T-helper 9 cell (primary cell): ENCODE measurements around the gene NSD2.
"Not testable (repeated sequence)": the region's sequence is repeated elsewhere in the genome, so short reads cannot be mapped to it uniquely, and the experiment has no call there.

Source experiments
- DNase-seq: peaks from one replicate; pipeline ENCODE4 v3.0.0-alpha.2; 2020

The NSD2 gene

DNA sequence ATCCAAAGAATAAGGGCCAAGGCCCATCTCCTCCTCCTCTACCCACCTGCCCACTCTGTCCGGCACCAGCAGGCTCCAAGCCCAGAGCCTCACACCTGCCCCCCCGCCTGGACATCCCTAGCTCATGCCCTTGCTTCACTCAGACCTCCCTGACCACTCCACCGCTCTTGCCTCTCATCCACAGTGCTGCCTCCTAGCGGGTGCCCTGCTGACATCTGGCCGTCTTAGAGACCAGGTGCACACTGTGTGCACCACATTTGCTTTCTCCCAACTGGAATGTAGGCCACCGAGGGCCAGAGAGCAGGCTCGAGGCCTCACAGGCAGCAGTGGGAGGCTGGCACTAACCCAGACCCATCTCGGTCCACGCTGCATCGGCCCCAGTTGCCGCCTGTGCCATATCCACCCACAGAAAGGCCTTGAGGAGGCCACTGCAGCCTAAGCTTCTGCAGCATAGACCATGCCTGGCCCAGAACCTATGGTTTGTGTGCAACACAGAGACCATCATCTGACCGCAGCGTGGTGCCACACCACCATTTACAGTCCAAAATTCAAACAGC, 28.8 kb upstream of the NSD2 start:
- no peak for DNase-seq

DNA sequence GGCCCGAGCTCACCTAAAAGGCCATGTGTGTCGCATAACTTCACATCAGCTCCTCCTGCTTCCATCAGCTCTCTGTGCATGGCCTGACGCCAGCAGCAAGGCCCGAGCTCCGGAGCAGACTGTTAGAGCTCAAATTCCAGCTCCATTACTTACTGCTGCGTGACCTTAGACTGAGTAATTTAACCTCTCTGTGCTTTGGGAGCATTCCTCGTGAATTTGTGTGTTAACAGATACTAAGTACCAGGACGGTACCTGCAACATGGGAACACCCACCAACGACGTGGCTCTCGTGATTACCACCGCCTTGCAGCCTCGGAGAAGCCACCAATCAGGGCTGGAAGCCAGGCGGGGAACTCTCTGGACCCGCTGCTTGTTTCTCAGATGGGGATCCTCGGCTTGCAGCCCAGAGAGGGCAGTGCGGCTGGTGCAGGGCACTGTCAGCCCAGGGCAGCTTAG, 28.2 kb upstream of the NSD2 start:
- DNase-seq, result no peak

DNA sequence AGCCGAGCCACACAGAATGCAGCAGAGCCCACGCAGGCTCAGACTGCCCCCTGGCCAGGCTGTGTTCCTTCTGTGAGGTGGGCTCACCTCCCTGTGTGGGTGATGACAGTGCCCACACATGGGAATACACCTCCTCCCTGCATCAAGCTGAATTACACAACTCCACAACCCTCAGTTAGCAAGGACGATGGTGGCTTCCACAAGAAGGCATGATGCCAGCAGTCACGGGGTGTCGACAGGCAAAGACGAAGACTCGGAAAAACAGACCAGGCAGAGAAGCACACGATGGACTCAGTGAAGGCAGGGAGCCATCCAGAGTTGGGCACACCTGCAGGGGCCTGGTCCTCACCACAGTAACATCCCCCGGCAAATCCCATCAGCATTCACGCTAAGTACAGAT, 27.3 kb upstream of the NSD2 start:
- no peak for DNase-seq

DNA sequence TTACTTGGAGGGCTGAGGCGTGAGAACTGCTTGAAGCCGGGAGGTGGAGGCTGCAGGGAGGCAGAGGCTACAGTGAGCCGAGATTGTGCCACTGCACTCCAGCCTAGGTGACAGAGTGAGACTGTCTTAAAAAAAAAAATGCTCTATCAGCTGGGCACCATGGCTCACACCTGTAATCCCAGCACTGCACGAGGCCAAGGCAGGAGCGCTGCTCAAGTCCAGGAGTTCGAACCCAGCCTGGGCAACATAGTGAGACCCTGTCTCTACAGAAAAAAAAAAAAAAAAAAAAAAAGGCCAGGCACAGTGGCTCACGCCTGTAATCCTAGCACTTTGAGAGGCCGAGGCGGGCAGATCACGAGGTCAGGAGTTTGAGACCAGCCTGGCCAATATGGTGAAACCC, 26.6 kb upstream of the NSD2 start:
- DNase-seq, result not testable (repeated sequence)

DNA sequence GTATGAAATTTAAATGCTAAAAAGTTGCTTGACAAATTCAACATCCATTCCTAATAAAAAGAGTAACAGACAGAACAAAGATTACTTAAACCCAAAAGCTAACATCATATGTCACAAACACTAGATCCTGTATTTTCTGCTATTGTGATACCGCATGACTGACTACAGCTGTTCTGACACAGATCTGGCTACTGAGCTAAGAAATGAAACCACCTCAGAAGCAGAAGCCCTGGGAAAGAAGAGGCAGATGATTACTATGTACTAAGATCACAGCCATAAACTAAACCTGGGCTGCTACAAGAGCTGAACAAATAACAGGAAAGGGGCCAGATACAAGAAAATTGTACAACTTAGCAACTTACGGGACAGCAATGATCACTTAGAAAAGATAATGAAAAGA, 24.6 kb upstream of the NSD2 start:
- DNase-seq, result no peak

DNA sequence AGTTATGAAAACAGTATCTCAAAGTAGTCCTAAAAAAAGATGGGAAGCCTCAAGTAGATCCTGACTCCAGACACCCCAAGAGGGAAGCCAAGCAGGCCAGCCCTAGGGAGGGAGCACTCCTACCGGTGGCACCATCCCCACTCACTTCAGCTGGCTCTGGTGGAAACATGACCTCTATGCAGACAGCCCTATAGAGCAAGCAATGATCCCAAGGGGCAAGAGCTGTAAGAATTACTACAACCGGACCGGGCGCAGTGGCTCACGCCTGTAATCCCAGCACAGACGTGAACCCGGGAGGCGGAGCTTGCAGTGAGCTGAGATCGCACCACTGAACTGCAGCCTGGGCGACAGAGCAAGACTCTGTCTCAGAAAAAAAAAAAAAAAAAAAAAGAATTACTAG, 20.9 kb upstream of the NSD2 start:
- DNase-seq, result no peak

DNA sequence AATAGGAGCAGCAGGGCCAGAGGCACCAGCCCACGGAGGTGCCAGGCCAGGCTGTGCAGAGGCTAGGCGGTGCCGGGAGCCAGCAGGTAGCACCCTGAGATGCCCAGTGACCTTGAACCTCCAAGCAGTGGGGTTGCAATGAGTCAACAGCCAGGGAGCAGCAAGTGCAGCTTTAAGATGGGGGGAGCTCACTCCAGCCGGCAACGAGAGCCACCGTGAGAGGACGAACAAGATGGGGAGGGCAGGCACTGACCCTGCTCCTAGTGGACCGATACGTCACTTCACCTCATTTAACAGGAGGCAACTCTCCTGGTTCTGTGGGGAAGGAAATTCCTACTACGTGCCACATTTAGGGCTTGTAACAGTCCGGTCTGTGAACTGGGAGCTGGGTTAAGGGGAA, 20.0 kb upstream of the NSD2 start:
- DNase-seq, result no peak

DNA sequence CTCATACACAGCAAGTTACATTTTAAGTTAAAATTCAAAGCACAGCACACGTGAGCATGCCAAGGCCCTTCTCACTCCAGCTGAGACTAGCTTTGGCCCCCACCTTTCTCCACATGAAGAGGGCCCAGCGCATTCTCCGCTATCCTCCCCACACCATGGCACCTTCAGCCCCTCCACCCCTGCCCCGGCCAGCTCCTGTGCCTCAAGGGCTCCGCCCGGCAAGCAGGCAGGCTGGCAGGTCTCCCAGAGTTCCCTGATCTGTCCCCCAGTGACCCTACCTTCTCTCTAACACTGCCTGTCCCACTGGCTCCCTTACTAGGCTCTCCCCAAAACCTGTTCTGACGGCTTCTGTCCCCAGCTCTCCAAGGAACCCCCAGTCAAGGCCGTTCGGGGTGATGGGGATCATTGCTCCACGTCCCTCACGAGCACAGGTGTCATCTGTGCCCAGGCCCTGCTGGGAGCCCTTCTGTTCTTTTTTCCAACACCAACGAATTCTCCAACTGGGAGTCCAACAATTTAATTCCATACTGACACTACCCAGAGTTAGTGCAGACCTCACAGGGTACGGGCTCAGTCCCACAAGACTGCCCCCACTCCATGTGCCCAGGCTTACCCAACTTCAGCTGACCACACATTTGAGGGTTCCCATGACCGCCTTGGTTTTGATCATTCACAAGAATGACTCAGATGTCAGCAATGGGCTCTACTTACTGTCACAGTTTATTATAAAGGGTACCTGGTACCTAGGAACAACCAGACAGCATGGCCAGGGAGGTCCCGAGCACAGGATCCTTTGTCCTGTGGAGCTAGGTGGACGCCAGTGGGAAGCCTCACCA, 19.4 kb upstream of the NSD2 start:
- DNase-seq, result no peak

DNA sequence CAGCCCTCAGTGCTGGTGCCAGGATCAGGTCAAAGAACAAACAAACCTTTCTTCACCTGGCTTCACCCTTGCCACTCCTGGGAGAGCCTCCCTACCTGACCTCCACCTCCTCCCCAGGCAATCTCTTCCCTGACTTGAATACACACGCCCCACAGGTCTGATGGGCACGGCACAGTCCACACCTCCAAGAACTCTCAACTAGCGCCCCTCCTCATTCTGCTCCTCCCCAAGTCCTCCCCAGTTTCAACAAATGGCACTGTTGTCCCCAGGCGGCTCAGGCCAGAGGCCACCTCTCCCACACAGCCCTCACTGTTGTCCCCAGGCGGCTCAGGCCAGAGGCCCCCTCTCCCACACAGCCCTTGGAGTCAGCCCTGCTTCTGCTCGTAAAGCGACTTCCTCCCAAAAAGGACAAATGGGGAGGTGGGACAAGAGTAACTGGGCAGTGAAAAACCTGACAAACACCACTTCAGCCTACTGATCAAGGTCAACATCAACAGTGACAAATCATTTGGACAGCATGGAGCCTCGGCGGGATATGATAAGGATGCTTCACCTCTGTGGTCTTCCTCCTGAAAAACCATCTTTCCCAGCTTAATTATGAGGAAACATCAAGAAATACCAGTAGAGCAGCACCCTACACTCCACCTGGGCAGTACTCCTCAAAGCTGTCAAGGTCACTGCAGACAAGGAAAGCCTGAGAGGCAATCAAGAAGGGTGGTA, 18.1 kb upstream of the NSD2 start:
- no peak for DNase-seq

DNA sequence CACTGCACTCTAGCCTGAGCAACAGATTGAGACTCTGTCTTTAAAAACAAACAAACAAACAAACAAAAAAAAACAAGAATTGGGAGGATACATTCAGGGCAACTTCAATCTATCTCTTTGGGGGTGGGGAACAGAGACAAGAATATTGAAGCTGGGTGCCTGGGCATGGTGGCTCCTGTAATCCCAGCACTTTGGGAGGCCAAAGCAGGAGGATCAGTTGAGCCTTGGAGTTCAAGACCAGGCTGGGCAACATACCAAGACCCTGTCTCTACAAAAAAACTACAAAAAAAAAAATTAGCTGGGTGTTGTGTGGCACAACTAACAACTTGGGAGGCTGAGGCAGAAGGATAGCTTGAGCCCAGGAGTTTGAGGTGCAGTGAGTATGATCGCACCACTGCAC, 16.4 kb upstream of the NSD2 start:
- no peak for DNase-seq

DNA sequence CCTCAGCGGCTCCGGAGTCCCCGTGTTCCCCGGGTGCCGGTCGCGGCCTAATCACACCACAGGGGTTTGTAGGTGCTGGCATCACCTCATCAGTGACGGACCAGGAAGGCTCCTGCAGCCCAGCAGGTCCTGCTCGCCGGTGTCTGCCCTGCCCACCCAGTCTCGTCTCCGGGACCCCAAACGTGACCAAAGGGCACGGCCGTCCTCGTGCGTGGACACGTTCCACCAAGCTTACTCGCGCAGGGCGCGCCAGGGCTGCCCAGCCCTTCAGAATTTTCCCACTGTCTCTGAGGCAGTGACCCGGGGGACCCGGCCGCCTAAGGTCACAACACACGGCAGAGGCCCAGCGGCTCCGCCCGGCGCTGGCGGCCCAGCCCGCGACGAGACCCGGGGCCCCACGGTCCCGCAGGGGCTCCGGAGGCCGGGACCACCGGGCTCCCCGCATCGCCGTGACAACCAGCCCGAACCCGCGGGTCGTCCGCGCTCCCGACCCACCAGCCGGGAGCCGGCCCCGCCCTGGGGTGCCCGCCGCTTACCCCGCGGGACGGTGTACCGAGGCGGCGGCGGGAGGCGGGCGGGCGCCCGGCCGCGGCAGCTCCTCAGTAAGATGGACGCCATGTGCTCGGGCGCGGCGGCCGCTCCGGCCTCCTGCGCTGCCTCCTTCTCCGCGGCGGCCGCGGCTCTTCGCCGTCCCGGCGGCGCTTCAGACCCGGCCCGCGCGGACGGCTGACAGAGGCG, 15.7 kb upstream of the NSD2 start:
- DNase-seq, result peak; percentile 5

DNA sequence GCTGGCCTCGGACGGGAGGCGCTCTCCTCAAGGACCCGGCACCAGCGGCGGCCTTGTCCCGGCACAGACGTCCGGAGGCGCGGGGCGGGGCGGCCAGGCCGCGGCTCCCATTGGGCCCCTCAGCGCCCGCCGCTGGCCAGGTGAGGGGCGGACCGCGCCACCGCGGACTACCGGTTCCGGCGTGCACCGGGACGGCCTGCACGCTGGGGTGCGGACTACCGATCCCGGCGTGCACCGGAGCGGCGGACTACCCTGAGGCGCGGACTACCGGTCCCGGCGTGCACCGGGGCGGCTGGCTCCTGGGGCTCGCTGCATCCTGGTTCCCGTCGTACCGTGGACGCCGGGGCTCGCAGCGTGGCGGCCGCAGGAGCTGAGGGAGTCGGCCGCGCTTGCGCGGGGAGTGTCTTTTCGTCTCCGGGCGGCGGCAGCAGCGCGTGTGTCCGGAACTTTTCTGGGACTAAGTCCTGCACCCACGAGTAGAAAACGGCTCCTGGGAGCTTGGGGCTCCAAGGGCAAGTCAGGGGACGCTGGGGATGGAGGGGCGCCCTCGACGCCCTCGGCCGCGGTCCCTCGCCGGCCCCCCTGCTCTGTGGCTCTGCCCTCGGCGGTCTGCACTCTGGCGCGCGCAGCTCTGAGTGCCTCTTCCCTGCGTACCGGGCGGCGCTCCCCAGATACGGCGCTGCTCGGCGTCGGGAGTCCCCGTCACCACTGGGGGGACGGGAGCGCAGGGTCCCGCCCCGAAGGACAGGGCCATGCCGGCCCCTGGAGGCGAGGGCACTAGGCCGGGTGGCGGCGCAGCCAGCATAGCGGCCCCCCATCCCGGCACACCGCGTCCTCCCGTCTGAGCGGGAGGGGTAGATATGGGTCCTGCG, 14.9 kb upstream of the NSD2 start, which contains the start of gene LETM1:
TSS of gene LETM1 (minus strand) at position 86 of the 872 bp plus-strand sequence. CDS start 206 bp downstream, outside the sequence.
- peak; percentile 87 for DNase-seq

DNA sequence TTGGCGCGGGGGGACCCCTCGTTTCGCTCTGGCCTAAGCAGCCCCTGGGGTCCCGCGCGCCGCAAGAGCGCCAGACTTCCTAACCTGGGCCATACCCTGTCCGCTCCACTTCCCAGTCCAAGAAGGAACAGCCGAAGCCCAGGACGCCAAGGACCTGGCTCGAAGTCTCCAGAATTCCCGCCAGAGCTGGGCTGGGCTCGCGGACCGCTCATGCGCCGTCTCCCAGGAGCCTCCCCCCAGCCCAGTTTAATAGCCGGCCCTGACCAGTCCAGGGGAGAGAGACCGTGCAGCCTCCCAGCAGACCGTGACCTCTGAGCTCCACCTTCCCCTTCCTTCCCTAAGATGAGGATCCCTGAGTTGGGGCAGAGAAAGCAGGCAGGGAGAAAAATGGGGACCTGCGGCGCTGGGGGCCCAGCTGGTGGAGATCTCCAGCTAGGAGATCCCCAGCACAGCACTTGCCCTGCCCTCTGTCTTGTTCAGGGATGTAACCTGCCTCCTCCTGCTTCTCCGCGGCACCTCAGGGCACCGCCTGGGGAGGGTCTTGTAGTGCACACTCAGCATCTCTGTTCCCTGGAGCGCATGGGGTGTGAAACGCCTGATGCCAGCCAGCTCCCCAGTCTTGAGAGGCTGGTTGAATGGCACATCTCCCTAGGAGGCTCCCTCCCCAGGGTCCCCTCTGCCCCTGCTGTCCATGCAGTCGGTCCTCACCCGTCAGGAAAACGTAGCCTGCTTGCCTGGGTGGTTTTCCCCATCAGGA, 14.1 kb upstream of the NSD2 start:
- DNase-seq, result no peak

DNA sequence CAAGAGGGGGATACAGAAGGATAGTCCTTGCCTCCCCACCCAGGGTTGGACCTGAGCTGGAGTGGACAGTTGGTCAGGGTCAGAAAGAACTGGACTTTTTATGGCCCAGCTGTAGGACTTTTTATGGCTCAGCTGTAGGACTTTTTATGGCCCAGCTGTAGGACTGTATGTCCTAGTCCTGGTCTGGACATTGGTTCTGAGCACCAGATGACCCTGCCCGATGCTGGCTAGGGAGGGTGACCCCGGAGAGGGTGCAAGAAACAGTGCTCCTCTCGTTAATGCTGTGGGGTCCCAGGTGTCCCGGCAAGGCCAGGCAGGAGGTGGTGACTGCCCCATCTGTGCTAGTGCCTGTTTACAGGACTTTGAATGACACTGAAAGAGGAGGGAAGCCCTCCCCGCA, 13.3 kb upstream of the NSD2 start:
- no peak for DNase-seq

DNA sequence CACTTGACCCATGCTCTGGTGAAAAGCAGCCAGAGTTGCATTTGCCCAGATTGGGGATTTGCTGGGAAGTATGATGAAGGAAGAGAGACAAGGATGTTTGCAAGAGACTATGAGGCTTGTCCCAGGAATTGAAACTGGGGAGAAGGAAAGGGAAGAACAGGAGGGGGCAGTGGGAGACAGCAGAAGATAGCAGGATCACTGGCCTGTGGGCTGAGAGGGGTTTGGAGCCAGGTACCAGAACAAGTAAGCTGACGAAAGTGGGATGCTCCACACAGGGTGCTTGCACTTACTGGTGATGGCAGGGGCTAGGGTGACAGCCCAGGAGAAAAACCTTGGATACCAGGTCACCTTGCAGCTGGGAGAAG, 11.8 kb upstream of the NSD2 start:
- no peak for DNase-seq

DNA sequence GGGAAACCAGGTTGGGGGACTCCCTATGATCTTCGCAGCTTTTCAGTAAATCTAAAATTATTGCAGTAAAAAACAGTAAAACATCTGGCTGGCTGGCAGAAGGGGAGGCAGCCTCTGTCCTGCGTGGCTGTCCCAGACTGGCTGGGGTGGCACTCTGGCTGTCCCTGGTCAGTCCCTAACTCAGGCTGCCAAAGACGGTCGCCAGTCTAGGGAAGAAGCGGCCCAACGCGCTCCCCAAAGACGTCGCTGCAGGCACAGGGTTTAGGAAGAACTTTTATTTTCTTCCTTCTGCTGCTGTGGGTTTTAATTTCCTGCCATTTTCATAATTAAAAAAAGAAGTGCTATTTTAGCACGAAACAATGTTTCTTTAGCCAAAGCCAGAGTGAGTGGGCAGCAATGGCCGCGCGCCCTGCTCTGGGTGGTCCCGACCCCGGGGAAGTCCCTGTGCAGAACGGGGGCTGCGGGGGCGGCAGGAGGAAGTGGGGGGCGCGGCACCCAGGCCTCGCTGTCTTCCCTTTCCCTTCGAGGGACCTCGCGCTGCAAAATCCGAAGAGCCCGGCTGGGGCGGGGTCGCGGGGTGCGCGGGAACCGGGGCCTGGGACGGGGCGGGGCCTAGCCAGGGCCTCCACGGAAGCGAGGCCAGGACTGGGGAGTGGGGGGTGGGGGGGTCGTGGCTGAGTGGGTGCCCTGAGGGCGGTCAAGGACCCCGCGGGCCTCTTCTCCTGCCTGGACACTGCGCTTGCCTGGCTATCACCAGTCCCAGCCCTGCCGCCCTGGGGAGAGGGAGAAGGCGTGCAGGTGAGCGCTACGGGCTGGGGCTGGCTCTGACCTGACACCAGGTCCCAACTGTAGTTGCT, 8.9 kb upstream of the NSD2 start:
- peak; percentile 6 for DNase-seq

DNA sequence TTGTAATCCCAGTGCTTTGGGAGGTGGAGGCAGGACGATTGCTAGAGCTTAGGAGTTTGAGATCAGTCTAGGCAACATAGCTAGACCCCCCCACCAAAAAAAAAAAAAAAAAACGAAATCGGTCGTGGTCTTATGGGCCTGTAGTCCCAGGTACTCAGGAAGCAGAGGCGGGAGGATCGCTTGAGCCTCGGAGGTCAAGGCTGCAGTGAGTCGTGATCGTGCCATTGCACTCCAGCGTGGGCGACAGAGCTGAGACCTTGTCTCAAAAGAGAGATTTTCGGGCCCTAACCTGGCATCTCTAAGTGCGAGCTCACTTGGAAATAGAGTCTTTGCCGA, 8.3 kb upstream of the NSD2 start:
- no peak for DNase-seq

DNA sequence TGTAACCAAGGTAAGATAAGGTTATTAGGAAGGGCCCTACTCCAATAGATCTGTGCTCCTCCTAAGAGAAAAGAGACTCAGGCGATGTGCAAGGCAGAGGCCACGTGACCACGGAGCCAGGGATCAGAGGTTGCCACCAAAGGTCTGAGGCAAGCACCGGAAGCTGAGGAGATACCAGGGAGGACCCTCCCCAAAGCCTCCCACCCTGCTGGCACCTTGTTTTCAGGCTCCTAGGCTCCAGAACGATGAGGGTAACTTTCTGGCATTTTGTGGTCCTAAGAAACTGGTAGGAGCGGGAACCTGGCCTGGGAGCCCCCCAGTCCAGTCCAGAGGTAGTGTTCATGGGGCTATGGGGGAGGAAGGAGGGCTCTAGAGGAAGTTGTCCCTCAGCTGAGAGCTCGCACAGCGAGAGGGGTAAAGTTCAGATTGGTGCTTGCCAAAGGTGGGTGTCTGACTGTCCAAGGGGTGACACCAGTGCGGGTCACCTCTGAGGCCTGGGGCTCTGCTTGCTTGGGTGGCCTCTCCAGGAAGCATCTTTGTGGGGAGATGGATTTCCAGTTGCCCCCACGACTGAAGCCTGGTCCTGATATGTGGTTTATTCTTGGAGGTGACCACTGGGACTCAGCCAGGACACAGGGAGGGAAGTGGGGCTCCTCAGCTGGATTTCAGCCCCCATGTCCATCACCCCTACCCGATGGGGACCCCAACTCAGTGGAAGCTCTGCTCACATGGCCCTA, 7.7 kb upstream of the NSD2 start:
- no peak for DNase-seq

DNA sequence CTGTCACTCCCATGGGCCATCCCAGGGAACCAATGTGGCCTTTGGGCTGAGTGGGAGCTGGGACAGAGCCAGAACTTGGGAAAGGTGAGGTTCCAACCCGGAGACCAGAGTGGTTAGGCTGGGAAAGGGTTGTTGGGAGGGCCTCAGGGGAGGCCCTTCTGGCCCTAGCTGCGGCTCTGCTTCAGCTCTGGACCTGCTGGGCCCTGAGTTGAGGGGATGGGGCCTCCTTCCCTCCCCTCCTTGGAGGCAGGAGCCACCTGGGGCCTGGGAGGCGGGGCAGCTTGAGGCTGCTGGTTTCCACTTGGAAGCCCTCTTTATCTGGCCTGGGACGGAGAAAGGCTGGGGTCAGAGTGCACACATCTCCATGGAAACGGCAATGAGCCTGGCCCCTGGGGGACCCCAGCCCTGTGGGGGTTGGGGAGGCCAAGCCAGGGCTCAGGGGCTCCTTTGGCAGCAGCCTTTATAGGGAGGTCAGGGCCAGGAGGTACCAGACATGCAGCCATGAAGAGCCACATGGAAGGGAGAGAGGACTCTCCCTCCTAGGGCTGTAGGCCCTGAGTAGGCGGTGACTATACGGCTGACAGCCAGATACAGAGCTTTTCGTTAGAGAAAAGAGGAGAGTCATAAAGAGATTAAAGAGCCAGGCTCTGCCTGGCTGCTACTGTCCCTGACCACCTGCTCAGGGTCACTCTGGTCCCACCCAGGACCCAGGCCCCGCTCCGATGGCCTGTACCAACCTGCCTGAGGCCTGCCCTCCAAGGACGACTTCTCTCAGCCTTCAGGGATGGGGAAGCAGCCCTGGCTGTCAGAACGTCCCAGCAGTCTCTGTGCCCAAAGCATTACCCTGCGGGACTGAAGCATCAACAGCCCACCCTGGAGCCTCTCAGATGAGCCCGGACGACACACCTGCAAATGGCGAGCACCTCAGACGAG, 6.9 kb upstream of the NSD2 start:
- DNase-seq, result no peak
